Body of pancreas (tissue), 4 donors: ENCODE measurements around the gene FKBP7.

ENCODE experiments used
- POLR2A ChIP-seq, 3 donors: fragments of 450-650 bp; IDR thresholded peaks; one replicate each; pipeline ENCODE4 v1.6.1; 2016; ENCODE audit warnings: antibody characterized with exemption in 3 of 3, mild to moderate bottlenecking in 2 of 3
- TF ChIP-seq, protein P1 (sequence below), 7 experiments: fragments of 450-650 bp in 4 of 7; fragments of 200-600 bp in 3 of 7; sonication (generic) in 3 of 7; IDR thresholded peaks; one replicate each; pipeline ENCODE4 v1.5.1; 2016 to 2019; ENCODE audit warnings: antibody characterized with exemption in 7 of 7

DNA sequence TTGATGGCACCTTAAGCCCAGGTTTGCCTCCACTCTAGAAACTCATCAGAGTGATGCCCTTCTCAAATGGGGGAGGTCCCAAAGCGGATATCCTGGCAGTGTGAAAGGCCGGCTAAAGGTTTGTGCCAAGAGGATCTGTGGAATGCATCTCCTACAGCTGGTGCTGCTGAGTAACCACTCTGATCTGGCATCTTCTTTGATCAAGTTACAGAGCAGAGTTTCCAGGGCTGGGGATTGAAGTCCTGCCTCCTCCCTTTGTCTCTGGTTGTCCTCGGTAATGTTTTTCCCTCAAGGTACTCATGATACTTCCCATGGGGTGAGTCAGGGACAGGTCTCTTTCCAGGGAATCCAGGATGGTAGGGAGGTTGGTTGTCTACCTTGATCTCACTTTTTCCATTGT, 52.0 kb downstream of the FKBP7 start:
- TF ChIP-seq, protein P1, sequence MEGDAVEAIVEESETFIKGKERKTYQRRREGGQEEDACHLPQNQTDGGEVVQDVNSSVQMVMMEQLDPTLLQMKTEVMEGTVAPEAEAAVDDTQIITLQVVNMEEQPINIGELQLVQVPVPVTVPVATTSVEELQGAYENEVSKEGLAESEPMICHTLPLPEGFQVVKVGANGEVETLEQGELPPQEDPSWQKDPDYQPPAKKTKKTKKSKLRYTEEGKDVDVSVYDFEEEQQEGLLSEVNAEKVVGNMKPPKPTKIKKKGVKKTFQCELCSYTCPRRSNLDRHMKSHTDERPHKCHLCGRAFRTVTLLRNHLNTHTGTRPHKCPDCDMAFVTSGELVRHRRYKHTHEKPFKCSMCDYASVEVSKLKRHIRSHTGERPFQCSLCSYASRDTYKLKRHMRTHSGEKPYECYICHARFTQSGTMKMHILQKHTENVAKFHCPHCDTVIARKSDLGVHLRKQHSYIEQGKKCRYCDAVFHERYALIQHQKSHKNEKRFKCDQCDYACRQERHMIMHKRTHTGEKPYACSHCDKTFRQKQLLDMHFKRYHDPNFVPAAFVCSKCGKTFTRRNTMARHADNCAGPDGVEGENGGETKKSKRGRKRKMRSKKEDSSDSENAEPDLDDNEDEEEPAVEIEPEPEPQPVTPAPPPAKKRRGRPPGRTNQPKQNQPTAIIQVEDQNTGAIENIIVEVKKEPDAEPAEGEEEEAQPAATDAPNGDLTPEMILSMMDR (IDR thresholded peaks at IDR 0.05): no peak
- no peak for TF ChIP-seq POLR2A (IDR thresholded peaks at IDR 0.05)
